ENCODE data around the gene SCN1A. TPM values are rescaled to one million over a fixed set of nuclear protein-coding genes. Genes with fewer than 3 reads are reported as not detected.

The SCN1A gene
- total and polyA plus RNA-seq, 2 of the 8 experiments (the other 6 are each of a cell fraction or from before 2014, with no cell fraction given) = 0.18 to 1.9 TPM

DNA sequence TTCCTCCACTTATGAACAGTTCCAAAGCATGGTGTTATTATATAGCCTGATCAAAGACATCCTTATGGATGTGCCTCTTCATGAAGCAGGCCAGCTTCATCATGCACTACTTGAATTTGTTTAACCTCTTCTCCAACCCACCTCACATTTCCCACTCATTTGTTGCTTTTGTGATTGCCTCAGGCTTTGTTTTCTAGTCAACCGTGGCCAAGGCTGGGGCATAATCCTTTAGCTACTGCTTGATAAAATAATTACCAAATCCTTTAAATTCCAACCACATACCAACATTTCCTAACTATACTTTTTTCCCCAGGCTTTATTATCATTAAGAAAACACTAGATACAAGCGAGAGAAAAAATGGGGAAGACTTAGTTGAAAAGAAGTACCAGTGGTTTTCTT, 39.6 kb upstream of the SCN1A start:
- H3K23me2 ChIP-seq (ENCODE audit: low read depth, low read length) = no peaks in the 10 kb centered on the region
- DNase-seq (ENCODE audit: low read depth in 1 of 2, low spot score in 2 of 2) (no peak), FAIRE-seq (no peak)
- no peak overlapping the region for H2BK20ac ChIP-seq (ENCODE audit: low read length)
- no peak for TF ChIP-seq TAF1 (IDR thresholded peaks at IDR 0.05; ENCODE audit: low read depth, low read length)
- TF ChIP-seq CHD1 (IDR thresholded peaks at IDR 0.05; ENCODE audit: low read depth, low read length) = no peak
- no peak for TF ChIP-seq KDM1A (IDR thresholded peaks at IDR 0.05; ENCODE audit: borderline replicate concordance, low read length)
- TF ChIP-seq, protein P1, sequence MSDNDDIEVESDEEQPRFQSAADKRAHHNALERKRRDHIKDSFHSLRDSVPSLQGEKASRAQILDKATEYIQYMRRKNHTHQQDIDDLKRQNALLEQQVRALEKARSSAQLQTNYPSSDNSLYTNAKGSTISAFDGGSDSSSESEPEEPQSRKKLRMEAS (IDR thresholded peaks at IDR 0.05) = no peak
- no peak for TF ChIP-seq SRF (IDR thresholded peaks at IDR 0.05; ENCODE audit: low read depth, low read length)
- TF ChIP-seq EP300 (IDR thresholded peaks at IDR 0.05; ENCODE audit: borderline replicate concordance in 1 of 2, low read depth in 2 of 2, low read length in 2 of 2) = no peak
- no peak for TF ChIP-seq ASH2L (IDR thresholded peaks at IDR 0.05; ENCODE audit: low read length)
- TF ChIP-seq POLR2AphosphoS5 (IDR thresholded peaks at IDR 0.05; ENCODE audit: low read depth, low read length) = no peak
- no peak for TF ChIP-seq NANOG (IDR thresholded peaks at IDR 0.05; ENCODE audit: insufficient read depth, low read depth, low read length, poor library complexity, severe bottlenecking)
- H3K4ac ChIP-seq (replicated peaks; ENCODE audit: insufficient read length, low read depth, low read length) = no peak overlapping the region
- no peak overlapping the region for H3K23ac ChIP-seq (ENCODE audit: insufficient read length)
- POLR2A ChIA-PET (ENCODE audit: partially characterized antibody) = no interaction called here
- H2BK5ac ChIP-seq (ENCODE audit: low read depth, low read length) = no peak overlapping the region
- H2BK120ac ChIP-seq (replicated peaks; ENCODE audit: low read depth, low read length) = no peak overlapping the region
- no peak overlapping the region for H3K18ac ChIP-seq (ENCODE audit: extremely low read depth, low read length)
- H3K4me2 ChIP-seq (ENCODE audit: insufficient read depth in 1 of 2, low read depth in 2 of 2, low read length in 2 of 2) = no peak overlapping the region
- no peak overlapping the region for H3K4me3 ChIP-seq (ENCODE audit: extremely low read depth in 1 of 4, insufficient read depth in 2 of 4, low read depth in 3 of 4, low read length in 4 of 4)
- no peaks in the 10 kb centered on the region for H3K36me3 ChIP-seq (ENCODE audit: control insufficient read depth in 2 of 4, insufficient read depth in 4 of 4, low read length in 3 of 4)
- no peak overlapping the region for H2BK12ac ChIP-seq (ENCODE audit: low read depth, low read length)
- WGBS, 2 experiments (ENCODE audit: extremely low coverage in 1 of 2, insufficient coverage in 1 of 2, insufficient read length in 1 of 2, insufficient replicate concordance in 2 of 2, low coverage in 1 of 2, low lambda C conversion rate in 2 of 2, missing lambda C conversion rate in 1 of 2) = 46% methylated on average over 2 of the region's 2 CpGs; no CpG with 5 or more reads in 1 of the 2 experiments
- no peaks in the 10 kb centered on the region for H3K79me2 ChIP-seq (ENCODE audit: control insufficient read depth in 1 of 2, insufficient read depth in 2 of 2, low read length in 2 of 2)
- no peak overlapping the region for H2AK5ac ChIP-seq (ENCODE audit: low read depth, low read length)
- no peak overlapping the region for H3K56ac ChIP-seq (replicated peaks; ENCODE audit: insufficient read length, low read depth, low read length)
- no peak overlapping the region for H4K5ac ChIP-seq (ENCODE audit: insufficient read length, low read depth, low read length)
- H3K9me3 ChIP-seq (ENCODE audit: insufficient read depth in 2 of 2, low read depth in 1 of 2, low read length in 1 of 2) = no peaks in the 10 kb centered on the region
- H4K91ac ChIP-seq (replicated peaks; ENCODE audit: insufficient read length, low read length) = no peak overlapping the region
- no peak overlapping the region for H3K27ac ChIP-seq (ENCODE audit: low read depth, low read length)
- no peak overlapping the region for H3K9ac ChIP-seq (replicated peaks in 1 of 4; ENCODE audit: extremely low read depth in 1 of 4, low read depth in 3 of 4, low read length in 3 of 4)
- H3K79me1 ChIP-seq (ENCODE audit: low read depth, low read length) = no peaks in the 10 kb centered on the region
- H4K20me1 ChIP-seq (replicated peaks in 1 of 2; ENCODE audit: control insufficient read depth in 1 of 2, insufficient read depth in 2 of 2, low read length in 2 of 2) = no peaks in the 10 kb centered on the region
- H4K8ac ChIP-seq (ENCODE audit: extremely low read depth, insufficient read depth, low read length) = no peak overlapping the region
- H3K14ac ChIP-seq (ENCODE audit: insufficient read length) = no peak overlapping the region
- H3K27me3 ChIP-seq (replicated peaks in 1 of 4; ENCODE audit: control insufficient read depth in 3 of 4, extremely low read depth in 1 of 4, insufficient read depth in 3 of 4, low read length in 3 of 4) = no peaks in the 10 kb centered on the region
- CTCF ChIA-PET (ENCODE audit: partially characterized antibody) = interaction anchor here (1.0 kb wide), 1 partner anchor 108 kb away, joined by 3 read pairs; no protein-coding TSS in a partner anchor
- H2AFZ ChIP-seq (ENCODE audit: low read length) = peak overlapping the region; percentile 86
- no peaks in the 10 kb centered on the region for H3K4me1 ChIP-seq (replicated peaks in 1 of 4; ENCODE audit: control insufficient read depth in 3 of 4, insufficient read depth in 4 of 4, low read length in 3 of 4)
- no peak overlapping the region for H2BK15ac ChIP-seq (ENCODE audit: low read length)
